ENCODE data around the gene MAP3K15.
A peak's percentile ranks its signal among the peaks of the same experiment; 100 is the strongest.

The MAP3K15 gene

DNA sequence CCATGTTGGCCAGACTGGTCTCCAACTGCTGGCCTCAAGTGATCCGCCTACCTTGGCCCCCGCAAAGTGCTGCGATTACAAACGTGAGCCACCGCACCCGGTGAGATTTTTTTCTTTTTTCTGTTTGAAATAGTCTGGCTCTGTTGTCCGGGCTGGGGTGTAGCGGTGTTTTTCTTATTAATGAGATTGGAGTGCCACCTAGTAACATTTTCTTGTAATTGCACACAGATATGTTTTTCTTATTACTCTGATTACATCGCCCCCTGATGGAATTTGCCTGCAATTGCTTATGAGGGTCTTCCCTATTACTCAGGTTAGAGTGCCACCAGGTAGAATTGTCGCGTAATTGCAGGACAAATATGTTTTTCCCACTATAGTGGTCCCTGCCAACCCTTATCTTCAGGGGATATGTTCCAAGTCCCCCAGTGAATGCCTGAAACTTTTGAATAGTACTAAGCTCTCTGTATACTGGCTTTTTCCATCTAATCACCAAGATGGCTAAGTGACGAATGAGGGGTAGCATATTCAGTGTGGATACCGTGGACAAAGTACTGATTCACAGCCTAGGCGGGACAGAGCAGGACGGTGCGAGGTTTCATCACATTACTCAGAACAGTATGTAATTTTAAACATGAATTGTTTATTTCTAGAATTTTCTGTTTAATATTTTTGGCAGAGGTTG, 180.2 kb downstream of the MAP3K15 start:
- no peak for DNase-seq (ENCODE audit: extremely low read depth, low read depth)
- TF ChIP-seq, protein P1, sequence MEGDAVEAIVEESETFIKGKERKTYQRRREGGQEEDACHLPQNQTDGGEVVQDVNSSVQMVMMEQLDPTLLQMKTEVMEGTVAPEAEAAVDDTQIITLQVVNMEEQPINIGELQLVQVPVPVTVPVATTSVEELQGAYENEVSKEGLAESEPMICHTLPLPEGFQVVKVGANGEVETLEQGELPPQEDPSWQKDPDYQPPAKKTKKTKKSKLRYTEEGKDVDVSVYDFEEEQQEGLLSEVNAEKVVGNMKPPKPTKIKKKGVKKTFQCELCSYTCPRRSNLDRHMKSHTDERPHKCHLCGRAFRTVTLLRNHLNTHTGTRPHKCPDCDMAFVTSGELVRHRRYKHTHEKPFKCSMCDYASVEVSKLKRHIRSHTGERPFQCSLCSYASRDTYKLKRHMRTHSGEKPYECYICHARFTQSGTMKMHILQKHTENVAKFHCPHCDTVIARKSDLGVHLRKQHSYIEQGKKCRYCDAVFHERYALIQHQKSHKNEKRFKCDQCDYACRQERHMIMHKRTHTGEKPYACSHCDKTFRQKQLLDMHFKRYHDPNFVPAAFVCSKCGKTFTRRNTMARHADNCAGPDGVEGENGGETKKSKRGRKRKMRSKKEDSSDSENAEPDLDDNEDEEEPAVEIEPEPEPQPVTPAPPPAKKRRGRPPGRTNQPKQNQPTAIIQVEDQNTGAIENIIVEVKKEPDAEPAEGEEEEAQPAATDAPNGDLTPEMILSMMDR (IDR thresholded peaks at IDR 0.05; ENCODE audit: low read depth, low read length) = no peak

DNA sequence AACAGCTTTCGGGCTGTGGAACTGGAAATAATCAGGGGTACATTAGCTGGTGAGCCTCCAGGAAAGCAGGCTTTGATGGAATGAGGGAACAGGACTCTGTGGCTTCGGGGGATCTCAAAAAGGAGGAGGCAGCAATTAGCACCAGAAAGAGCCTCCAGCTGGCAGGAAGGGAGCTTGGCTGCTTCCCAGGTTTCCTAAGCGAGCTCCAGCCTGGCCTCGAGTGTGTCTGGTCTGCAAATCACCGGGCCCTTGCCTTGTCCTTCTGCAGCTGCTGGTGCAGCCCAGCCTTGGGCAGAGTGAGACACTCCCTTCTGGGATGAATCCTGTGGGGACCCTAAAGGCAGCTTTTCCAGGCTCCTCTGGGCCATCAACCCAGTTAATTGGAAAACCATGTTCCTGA, 182.3 kb downstream of the MAP3K15 start:
- peak; percentile 4 for DNase-seq (ENCODE audit: extremely low read depth, low read depth)
- TF ChIP-seq, protein P1 (IDR thresholded peaks at IDR 0.05; ENCODE audit: low read depth, low read length) = no peak

DNA sequence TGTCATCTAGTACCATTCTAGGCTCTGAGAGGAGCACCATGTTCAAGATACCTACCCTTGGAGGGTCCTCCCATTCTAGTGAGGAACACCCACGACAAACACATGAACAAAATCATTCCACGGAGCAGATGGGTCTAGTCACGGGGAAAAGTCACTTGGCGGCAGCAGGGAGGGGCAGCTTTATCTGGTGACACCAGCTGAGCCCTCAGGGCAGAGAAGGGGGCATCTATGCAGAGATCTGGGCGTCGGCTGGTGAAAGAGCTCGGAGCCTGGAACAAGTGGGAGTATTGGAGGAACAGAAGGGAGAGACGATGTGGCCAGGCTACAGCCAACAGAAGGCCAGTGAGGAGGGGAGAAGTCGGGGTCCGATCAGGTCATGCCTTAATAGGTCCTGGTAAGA, 183.5 kb downstream of the MAP3K15 start:
- TF ChIP-seq, protein P1 (IDR thresholded peaks at IDR 0.05; ENCODE audit: low read depth, low read length) = no peak
- DNase-seq (ENCODE audit: extremely low read depth, low read depth) = no peak

DNA sequence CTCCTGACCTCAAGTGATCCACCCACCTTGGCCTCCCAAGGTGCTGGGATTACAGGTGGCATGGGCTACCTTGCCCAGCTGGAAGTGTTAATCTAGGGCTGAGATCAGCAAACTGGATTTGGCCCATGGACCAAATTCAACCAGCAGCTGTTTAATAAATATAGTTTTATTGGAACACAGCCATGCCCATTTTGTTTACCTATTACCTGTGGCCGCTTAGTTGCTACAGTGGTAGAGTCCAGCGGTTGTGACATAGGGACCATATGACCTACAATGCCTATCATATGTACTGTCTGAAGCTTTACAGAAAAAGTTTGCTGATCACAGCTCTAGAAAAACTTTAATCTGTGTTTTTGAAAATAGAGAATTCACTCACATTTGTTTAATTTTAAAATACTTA, 188.7 kb downstream of the MAP3K15 start:
- TF ChIP-seq, protein P1 (IDR thresholded peaks at IDR 0.05; ENCODE audit: low read depth, low read length) = no peak
- no peak for DNase-seq (ENCODE audit: extremely low read depth, low read depth)

Data from AG09319 (cell line).